HepG2 (cell line): Measurements from ENCODE around the gene RANBP3. TPM values are rescaled to one million over a fixed set of nuclear protein-coding genes. Genes with fewer than 3 reads are reported as not detected.

Experiments
- ARNT2 ChIP-seq: sonication (generic); formaldehyde crosslinking; IDR thresholded peaks from 2 replicates; pipeline ENCODE4 v1.8.0; 2022; ENCODE audit warnings: mild to moderate bottlenecking, low read depth, missing genetic modification reagents, moderate library complexity
- CC2D1A ChIP-seq: sonication (generic); formaldehyde crosslinking; IDR thresholded peaks from 2 replicates; pipeline ENCODE4 v1.8.1; 2023; ENCODE audit warnings: mild to moderate bottlenecking, missing genetic modification reagents
- HOMEZ ChIP-seq: IDR thresholded peaks from 2 replicates; pipeline ENCODE4 v1.6.1; 2016; ENCODE audit warnings: low read depth
- IRF1 ChIP-seq: sonication (generic); formaldehyde crosslinking; IDR thresholded peaks from 2 replicates; pipeline ENCODE4 v1.4.0; 2020; ENCODE audit warnings: low read depth, mild to moderate bottlenecking, missing genetic modification reagents
- KLF15 ChIP-seq: sonication (generic); formaldehyde crosslinking; IDR thresholded peaks from 2 replicates; pipeline ENCODE4 v1.8.1; 2023; ENCODE audit warnings: borderline replicate concordance, mild to moderate bottlenecking, inconsistent platforms, missing genetic modification reagents, mixed read lengths
- NAIF1 ChIP-seq: sonication (generic); formaldehyde crosslinking; IDR thresholded peaks from 2 replicates; pipeline ENCODE4 v1.5.0; 2020; ENCODE audit warnings: mild to moderate bottlenecking, missing genetic modification reagents, borderline replicate concordance
- PCBP1 ChIP-seq: fragments of 200-400 bp; formaldehyde crosslinking; IDR thresholded peaks from 2 replicates; pipeline ENCODE4 v1.6.1; 2017; ENCODE audit warnings: mild to moderate bottlenecking, low read depth, low read length, borderline replicate concordance
- PCBP2 ChIP-seq: fragments of 200-400 bp; formaldehyde crosslinking; optimal IDR thresholded peaks from 2 replicates; pipeline ENCODE3; 2018; ENCODE audit warnings: low read length, low read depth; ENCODE audit not compliant: poor library complexity, severe bottlenecking
- POLR2A ChIP-seq, 2 experiments: IDR thresholded peaks; 2 replicates each; pipeline ENCODE4 v1.6.1; 2011; ENCODE audit warnings: low read depth in 2 of 2, low read length in 2 of 2, mild to moderate bottlenecking in 1 of 2, moderate library complexity in 1 of 2; ENCODE audit not compliant: insufficient read depth in 1 of 2
- TCF7L2 ChIP-seq: IDR thresholded peaks from 2 replicates; pipeline ENCODE4 v1.6.1; 2011; ENCODE audit warnings: mild to moderate bottlenecking, low read depth, low read length, moderate library complexity
- ZNF337 ChIP-seq: sonication (generic); formaldehyde crosslinking; IDR thresholded peaks from 2 replicates; pipeline ENCODE4 v1.5.1; 2020; ENCODE audit warnings: missing genetic modification reagents, low read depth, mild to moderate bottlenecking, borderline replicate concordance
- ZNF549 ChIP-seq: sonication (generic); formaldehyde crosslinking; IDR thresholded peaks from 2 replicates; pipeline ENCODE4 v1.5.0; 2020; ENCODE audit warnings: missing genetic modification reagents
- ZNF687 ChIP-seq: sonication (generic); formaldehyde crosslinking; IDR thresholded peaks from 2 replicates; pipeline ENCODE4 v1.5.1; 2020; ENCODE audit warnings: mild to moderate bottlenecking, missing genetic modification reagents, moderate library complexity
- ZSCAN30 ChIP-seq: sonication (generic); formaldehyde crosslinking; IDR thresholded peaks from 2 replicates; pipeline ENCODE4 v1.5.0; 2020; ENCODE audit warnings: mild to moderate bottlenecking, missing genetic modification reagents
- polyA plus RNA-seq, 8 experiments: library from polyadenylated mRNA; depleted of rRNA in 3 of 8; stranded (reverse) in 7 of 8; unstranded in 1 of 8; fragments of >200 nt; fragmentation: Illumina TruSeq in 4 of 8; extraction: Trizol in 4 of 8; gene quantifications; 2 replicates each; pipeline versions ENCODE4 v1.2.1 to v1.2.3, GENCODE V29; 2011 to 2016; ENCODE audit warnings: low read depth in 4 of 8, missing spikeins in 1 of 8, mixed read lengths in 1 of 8; ENCODE audit not compliant: insufficient read depth in 1 of 8
- total RNA-seq, 5 experiments: library from RNA; depleted of rRNA; stranded (reverse); fragments of >200 nt; fragmentation: Illumina TruSeq; extraction: Trizol; gene quantifications; 2 replicates each; pipeline ENCODE4 v1.2.3, GENCODE V29; 2016; ENCODE audit warnings: low read depth in 1 of 5
- TF ChIP-seq, protein P1 (sequence below): sonication (generic); formaldehyde crosslinking; IDR thresholded peaks from 2 replicates; pipeline ENCODE4 v1.8.0; 2022; ENCODE audit warnings: mild to moderate bottlenecking, missing genetic modification reagents, moderate library complexity
- TF ChIP-seq, protein P2 (sequence below): sonication (generic); formaldehyde crosslinking; IDR thresholded peaks from 2 replicates; pipeline ENCODE4 v1.8.1; 2023; ENCODE audit warnings: mild to moderate bottlenecking, missing genetic modification reagents
- TF ChIP-seq, protein P3 (sequence below): sonication (generic); formaldehyde crosslinking; IDR thresholded peaks from 2 replicates; pipeline ENCODE4 v1.8.1; 2023; ENCODE audit warnings: mild to moderate bottlenecking, inconsistent platforms, moderate library complexity, missing genetic modification reagents, borderline replicate concordance

The RANBP3 gene
- total and polyA plus RNA-seq, 2 of the 13 experiments (the other 11 are each of a cell fraction or from before 2014, with no cell fraction given) = 39.5 to 149 TPM

DNA sequence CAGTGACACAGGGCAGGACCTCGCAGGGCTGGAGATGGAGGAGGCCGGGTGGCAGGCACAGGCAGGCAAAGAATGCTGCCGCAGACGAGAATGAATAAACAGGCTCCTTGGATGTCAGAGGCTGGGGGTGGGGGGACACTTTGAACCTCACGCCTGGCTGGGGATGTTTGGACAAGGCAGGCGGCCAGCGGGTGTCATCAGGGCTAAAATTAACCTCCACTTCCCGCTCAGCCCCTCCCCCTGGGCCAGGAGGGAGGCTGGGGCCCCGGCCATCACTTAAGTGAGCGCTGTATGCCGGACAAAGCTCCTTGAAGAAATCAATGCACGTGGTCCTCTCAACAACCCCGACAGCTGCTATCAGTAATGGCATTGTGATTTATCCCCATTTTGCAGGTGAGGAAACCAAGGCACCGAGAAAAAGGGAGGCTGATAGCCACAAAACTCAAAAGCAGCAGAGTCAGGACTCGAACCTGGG lies 97.3 kb downstream of the RANBP3 start (continued):
- peak; percentile 96 for TF ChIP-seq ZNF687 (CRISPR knock-in tag)
- TF ChIP-seq CC2D1A (CRISPR knock-in tag) = no peak
- TF ChIP-seq ZSCAN30 (CRISPR knock-in tag) = no peak
- TF ChIP-seq TCF7L2 = no peak
- TF ChIP-seq, protein P1, sequence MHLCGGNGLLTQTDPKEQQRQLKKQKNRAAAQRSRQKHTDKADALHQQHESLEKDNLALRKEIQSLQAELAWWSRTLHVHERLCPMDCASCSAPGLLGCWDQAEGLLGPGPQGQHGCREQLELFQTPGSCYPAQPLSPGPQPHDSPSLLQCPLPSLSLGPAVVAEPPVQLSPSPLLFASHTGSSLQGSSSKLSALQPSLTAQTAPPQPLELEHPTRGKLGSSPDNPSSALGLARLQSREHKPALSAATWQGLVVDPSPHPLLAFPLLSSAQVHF (CRISPR knock-in tag) = no peak
- 0 out of 2 replicates have a peak, but pooled peaks have one; percentile 41 for TF ChIP-seq PCBP1
- no peak for TF ChIP-seq HOMEZ
- TF ChIP-seq, protein P2, sequence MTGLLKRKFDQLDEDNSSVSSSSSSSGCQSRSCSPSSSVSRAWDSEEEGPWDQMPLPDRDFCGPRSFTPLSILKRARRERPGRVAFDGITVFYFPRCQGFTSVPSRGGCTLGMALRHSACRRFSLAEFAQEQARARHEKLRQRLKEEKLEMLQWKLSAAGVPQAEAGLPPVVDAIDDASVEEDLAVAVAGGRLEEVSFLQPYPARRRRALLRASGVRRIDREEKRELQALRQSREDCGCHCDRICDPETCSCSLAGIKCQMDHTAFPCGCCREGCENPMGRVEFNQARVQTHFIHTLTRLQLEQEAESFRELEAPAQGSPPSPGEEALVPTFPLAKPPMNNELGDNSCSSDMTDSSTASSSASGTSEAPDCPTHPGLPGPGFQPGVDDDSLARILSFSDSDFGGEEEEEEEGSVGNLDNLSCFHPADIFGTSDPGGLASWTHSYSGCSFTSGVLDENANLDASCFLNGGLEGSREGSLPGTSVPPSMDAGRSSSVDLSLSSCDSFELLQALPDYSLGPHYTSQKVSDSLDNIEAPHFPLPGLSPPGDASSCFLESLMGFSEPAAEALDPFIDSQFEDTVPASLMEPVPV (CRISPR knock-in tag) = peak; percentile 73; the same call in 1 of the 2 replicates
- no peak for TF ChIP-seq NAIF1 (CRISPR knock-in tag)
- no peak for TF ChIP-seq IRF1 (CRISPR knock-in tag)
- TF ChIP-seq, protein P3, sequence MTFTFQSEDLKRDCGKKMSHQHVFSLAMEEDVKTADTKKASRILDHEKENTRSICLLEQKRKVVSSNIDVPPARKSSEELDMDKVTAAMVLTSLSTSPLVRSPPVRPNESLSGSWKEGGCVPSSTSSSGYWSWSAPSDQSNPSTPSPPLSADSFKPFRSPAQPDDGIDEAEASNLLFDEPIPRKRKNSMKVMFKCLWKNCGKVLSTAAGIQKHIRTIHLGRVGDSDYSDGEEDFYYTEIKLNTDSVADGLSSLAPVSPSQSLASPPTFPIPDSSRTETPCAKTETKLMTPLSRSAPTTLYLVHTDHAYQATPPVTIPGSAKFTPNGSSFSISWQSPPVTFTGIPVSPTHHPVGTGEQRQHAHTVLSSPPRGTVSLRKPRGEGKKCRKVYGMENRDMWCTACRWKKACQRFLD (CRISPR knock-in tag) = no peak
- TF ChIP-seq ZNF549 (CRISPR knock-in tag) = no peak
- no peak for TF ChIP-seq ZNF337
- TF ChIP-seq ARNT2 = peak; percentile 71; the same call in 1 of the 2 replicates
- TF ChIP-seq KLF15 (CRISPR knock-in tag) = 0 out of 2 replicates have a peak, but pooled peaks have one; percentile 30
- TF ChIP-seq POLR2A (IDR thresholded peaks at IDR 0.05; ENCODE audit: insufficient read depth in 1 of 2, low read depth in 2 of 2, low read length in 2 of 2) = peak in 1 of 2 experiments; percentile 51; a peak in 1 of 4 replicates
- TF ChIP-seq PCBP2 = no peak
